Measurements from ENCODE around the gene DUSP1. TPM values are rescaled to one million over a fixed set of nuclear protein-coding genes. Genes with fewer than 3 reads are reported as not detected.
A peak's percentile ranks its signal among the peaks of the same experiment; 100 is the strongest.

The DUSP1 gene
- total and polyA plus RNA-seq, 2 of the 13 experiments (the other 11 are each of a cell fraction or from before 2014, with no cell fraction given) = 27.1 to 55.5 TPM

GRCh38 chr5:172772112-172772906 is 1.3 kb upstream of the DUSP1 start (continued):
- TF ChIP-seq FOXM1 (CRISPR knock-in tag; IDR thresholded peaks at IDR 0.05) (no peak), ZBTB37 (CRISPR knock-in tag; IDR thresholded peaks at IDR 0.05) (peak; percentile 66; the same call in 1 of the 2 replicates), ZNF460 (CRISPR knock-in tag; IDR thresholded peaks at IDR 0.05; ENCODE audit: borderline replicate concordance) (0 out of 2 replicates have a peak, but pooled peaks have one; percentile 70), KLF15 (CRISPR knock-in tag; IDR thresholded peaks at IDR 0.05; ENCODE audit: borderline replicate concordance) (0 out of 2 replicates have a peak, but pooled peaks have one; percentile 50), U2AF1 (optimal IDR thresholded peaks at IDR 0.05; ENCODE audit: low read depth, low read length) (no peak), ZNF777 (CRISPR knock-in tag; IDR thresholded peaks at IDR 0.05) (peak; percentile 67), SATB2 (CRISPR knock-in tag; IDR thresholded peaks at IDR 0.05) (no peak), ZNF354B (CRISPR knock-in tag; IDR thresholded peaks at IDR 0.05) (no peak), ETV6 (CRISPR knock-in tag; conservative IDR thresholded peaks at IDR 0.05) (peak; percentile 86), ZNF614 (CRISPR knock-in tag; IDR thresholded peaks at IDR 0.05; ENCODE audit: borderline replicate concordance) (peak; percentile 92; the same call in 1 of the 2 replicates), FOXA3 (CRISPR knock-in tag; IDR thresholded peaks at IDR 0.05) (peak; percentile 98), ZSCAN31 (CRISPR knock-in tag; IDR thresholded peaks at IDR 0.05; ENCODE audit: low read depth) (peak; percentile 93)
- TF ChIP-seq, protein P1, sequence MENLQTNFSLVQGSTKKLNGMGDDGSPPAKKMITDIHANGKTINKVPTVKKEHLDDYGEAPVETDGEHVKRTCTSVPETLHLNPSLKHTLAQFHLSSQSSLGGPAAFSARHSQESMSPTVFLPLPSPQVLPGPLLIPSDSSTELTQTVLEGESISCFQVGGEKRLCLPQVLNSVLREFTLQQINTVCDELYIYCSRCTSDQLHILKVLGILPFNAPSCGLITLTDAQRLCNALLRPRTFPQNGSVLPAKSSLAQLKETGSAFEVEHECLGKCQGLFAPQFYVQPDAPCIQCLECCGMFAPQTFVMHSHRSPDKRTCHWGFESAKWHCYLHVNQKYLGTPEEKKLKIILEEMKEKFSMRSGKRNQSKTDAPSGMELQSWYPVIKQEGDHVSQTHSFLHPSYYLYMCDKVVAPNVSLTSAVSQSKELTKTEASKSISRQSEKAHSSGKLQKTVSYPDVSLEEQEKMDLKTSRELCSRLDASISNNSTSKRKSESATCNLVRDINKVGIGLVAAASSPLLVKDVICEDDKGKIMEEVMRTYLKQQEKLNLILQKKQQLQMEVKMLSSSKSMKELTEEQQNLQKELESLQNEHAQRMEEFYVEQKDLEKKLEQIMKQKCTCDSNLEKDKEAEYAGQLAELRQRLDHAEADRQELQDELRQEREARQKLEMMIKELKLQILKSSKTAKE (CRISPR knock-in tag; IDR thresholded peaks at IDR 0.05; ENCODE audit: borderline replicate concordance) = peak; percentile 98
- TF ChIP-seq, protein P2, sequence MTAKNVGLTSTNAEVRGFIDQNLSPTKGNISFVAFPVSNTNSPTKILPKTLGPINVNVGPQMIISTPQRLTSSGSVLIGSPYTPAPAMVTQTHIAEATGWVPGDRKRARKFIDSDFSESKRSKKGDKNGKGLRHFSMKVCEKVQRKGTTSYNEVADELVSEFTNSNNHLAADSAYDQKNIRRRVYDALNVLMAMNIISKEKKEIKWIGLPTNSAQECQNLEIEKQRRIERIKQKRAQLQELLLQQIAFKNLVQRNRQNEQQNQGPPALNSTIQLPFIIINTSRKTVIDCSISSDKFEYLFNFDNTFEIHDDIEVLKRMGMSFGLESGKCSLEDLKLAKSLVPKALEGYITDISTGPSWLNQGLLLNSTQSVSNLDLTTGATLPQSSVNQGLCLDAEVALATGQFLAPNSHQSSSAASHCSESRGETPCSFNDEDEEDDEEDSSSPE (CRISPR knock-in tag; IDR thresholded peaks at IDR 0.05) = peak; percentile 80
- TF ChIP-seq, protein P3, sequence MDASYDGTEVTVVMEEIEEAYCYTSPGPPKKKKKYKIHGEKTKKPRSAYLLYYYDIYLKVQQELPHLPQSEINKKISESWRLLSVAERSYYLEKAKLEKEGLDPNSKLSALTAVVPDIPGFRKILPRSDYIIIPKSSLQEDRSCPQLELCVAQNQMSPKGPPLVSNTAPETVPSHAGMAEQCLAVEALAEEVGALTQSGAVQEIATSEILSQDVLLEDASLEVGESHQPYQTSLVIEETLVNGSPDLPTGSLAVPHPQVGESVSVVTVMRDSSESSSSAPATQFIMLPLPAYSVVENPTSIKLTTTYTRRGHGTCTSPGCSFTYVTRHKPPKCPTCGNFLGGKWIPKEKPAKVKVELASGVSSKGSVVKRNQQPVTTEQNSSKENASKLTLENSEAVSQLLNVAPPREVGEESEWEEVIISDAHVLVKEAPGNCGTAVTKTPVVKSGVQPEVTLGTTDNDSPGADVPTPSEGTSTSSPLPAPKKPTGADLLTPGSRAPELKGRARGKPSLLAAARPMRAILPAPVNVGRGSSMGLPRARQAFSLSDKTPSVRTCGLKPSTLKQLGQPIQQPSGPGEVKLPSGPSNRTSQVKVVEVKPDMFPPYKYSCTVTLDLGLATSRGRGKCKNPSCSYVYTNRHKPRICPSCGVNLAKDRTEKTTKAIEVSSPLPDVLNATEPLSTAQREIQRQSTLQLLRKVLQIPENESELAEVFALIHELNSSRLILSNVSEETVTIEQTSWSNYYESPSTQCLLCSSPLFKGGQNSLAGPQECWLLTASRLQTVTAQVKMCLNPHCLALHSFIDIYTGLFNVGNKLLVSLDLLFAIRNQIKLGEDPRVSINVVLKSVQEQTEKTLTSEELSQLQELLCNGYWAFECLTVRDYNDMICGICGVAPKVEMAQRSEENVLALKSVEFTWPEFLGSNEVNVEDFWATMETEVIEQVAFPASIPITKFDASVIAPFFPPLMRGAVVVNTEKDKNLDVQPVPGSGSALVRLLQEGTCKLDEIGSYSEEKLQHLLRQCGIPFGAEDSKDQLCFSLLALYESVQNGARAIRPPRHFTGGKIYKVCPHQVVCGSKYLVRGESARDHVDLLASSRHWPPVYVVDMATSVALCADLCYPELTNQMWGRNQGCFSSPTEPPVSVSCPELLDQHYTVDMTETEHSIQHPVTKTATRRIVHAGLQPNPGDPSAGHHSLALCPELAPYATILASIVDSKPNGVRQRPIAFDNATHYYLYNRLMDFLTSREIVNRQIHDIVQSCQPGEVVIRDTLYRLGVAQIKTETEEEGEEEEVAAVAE (CRISPR knock-in tag; IDR thresholded peaks at IDR 0.05; ENCODE audit: borderline replicate concordance) = peak; percentile 88
- TF ChIP-seq, protein P4, sequence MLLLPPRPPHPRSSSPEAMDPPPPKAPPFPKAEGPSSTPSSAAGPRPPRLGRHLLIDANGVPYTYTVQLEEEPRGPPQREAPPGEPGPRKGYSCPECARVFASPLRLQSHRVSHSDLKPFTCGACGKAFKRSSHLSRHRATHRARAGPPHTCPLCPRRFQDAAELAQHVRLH (CRISPR knock-in tag; IDR thresholded peaks at IDR 0.05; ENCODE audit: borderline replicate concordance, low read depth) = peak; percentile 97
